ENCODE measurements around the gene GNAI2. TPM values are rescaled to one million over a fixed set of nuclear protein-coding genes. Genes with fewer than 3 reads are reported as not detected.

Gene GNAI2
- total RNA-seq (100 to 1,000 TPM; 112 to 270 (median 146) TPM), polyA plus RNA-seq (100 to 1,000 TPM; 107 to 171 TPM)
- long read RNA-seq, donor 1, transcript GNAI2-202 (9 exons, 2,464 nt), result major isoform, 122 of 155 reads
- long read RNA-seq, donor 1, partial matches to known transcripts, result 7 of 155 reads
- long read RNA-seq, donor 1, other reads (novel, unspliced or antisense), result 24 of 155 reads
- long read RNA-seq, donor 2, transcript GNAI2-202 (9 exons, 2,464 nt), result major isoform, 96 of 134 reads
- long read RNA-seq, donor 2, partial matches to known transcripts, result 14 of 134 reads
- long read RNA-seq, donor 2, other reads (novel, unspliced or antisense), result 24 of 134 reads
- long read RNA-seq, donor 3, transcript GNAI2-202 (9 exons, 2,464 nt), result major isoform, 7 of 18 reads
- long read RNA-seq, donor 3, partial matches to known transcripts, result 3 of 18 reads
- long read RNA-seq, donor 3, other reads (novel, unspliced or antisense), result 4 of 18 reads

GRCh38 chr3:50235716-50236483 is at the start of gene GNAI2:
GNAI2 (plus strand) TSS chr3:50236204; CDS start chr3:50236336, 132 bp downstream.
- H3K27me3 ChIP-seq, result no peaks in the 10 kb centered on the region
- peak; percentile 98 to 99 for DNase-seq
- ATAC-seq, result peak; percentile 91 to 95 (median 92)
- no peak for TF ChIP-seq CTCF (IDR thresholded peaks at IDR 0.05)
- intact Hi-C loops (cut with DNase I), result loop anchor here in 1 of 10 donors (5.0 kb wide), 1 partner anchor 86 kb away; the partner anchor contains the start of gene HYAL2
- H3K9me3 ChIP-seq, result no peaks in the 10 kb centered on the region
- H3K4me3 ChIP-seq, result peak within 1 kb of the TSS; percentile 67 to 98 (median 90)
- H3K4me1 ChIP-seq, result peaks cover 20 to 51% (median 40%) of the 10 kb centered on the region in 9 donors
- H3K27ac ChIP-seq, result peak within 1 kb of the TSS; percentile 86 to 100 (median 94)
- H3K36me3 ChIP-seq, result peaks cover 0 to 22% (median 0%) of the 10 kb centered on the region in 9 donors
- WGBS, 2 donors, result 1% methylated on average over 68 to 75 of the region's 75 CpGs

GRCh38 chr3:50187750-50188149 is 48.3 kb upstream of the GNAI2 start:
- no peak for ATAC-seq
- intact Hi-C loops (cut with DNase I), result loop anchor here in 8 of 10 donors (2.0 to 5.0 kb wide), 5 partner anchors 33 to 67 kb away; partner anchors contain the start of gene SEMA3F (in 2 of the 8)
- no peak for TF ChIP-seq CTCF (IDR thresholded peaks at IDR 0.05)
- Histone ChIP-seq H3K4me3 (no peak overlapping the region), H3K4me1 (peaks cover 0 to 8% (median 2%) of the 10 kb centered on the region in 9 donors), H3K36me3 (peaks cover 0 to 43% (median 3%) of the 10 kb centered on the region in 9 donors), H3K27ac (no peak overlapping the region), H3K27me3 (peaks cover under 1 to 7% (median 2%) of the 10 kb centered on the region in 7 donors), H3K9me3 (no peaks in the 10 kb centered on the region)
- WGBS, 2 donors, result 93 to 95% methylated on average over 17 to 19 of the region's 19 CpGs
- no peak for DNase-seq

GRCh38 chr3:50189274-50189673 is 46.7 kb upstream of the GNAI2 start:
- peak; percentile 61 to 85 (median 77) for TF ChIP-seq CTCF (IDR thresholded peaks at IDR 0.05)
- peak; percentile 75 to 87 (median 80) for ATAC-seq
- DNase-seq, result peak; percentile 64 to 74
- 12 to 15% methylated on average over 5 of the region's 5 CpGs for WGBS, 2 donors
- H3K4me1 ChIP-seq, result peaks cover 0 to 23% (median 15%) of the 10 kb centered on the region in 9 donors
- H3K9me3 ChIP-seq, result no peaks in the 10 kb centered on the region
- peaks cover 0 to 30% (median 0%) of the 10 kb centered on the region in 9 donors for H3K36me3 ChIP-seq
- intact Hi-C loops (cut with DNase I), result loop anchor here (1.0 to 5.0 kb wide), 7 partner anchors 34 to 68 kb away; partner anchors contain the start of gene SEMA3F (in 3 of the 10)
- H3K27me3 ChIP-seq, result peaks cover 15 to 22% (median 17%) of the 10 kb centered on the region in 7 donors
- no peak overlapping the region for H3K4me3 ChIP-seq
- H3K27ac ChIP-seq, result no peak overlapping the region

- peaks cover 0 to 28% (median 21%) of the 10 kb centered on the region in 9 donors for H3K4me1 ChIP-seq
- no peak for ATAC-seq
- whole genome bisulfite sequencing, 2 donors, result 89 to 93% methylated on average over 7 of the region's 7 CpGs
- H3K9me3 ChIP-seq, result no peaks in the 10 kb centered on the region
- H3K27me3 ChIP-seq, result peaks cover 17 to 30% (median 24%) of the 10 kb centered on the region in 7 donors
- intact Hi-C loops (cut with DNase I), result loop anchor here (1.0 to 5.0 kb wide), 9 partner anchors 35 to 82 kb away; partner anchors contain the start of gene SEMA3F (in 3 of the 10)
- H3K4me3 ChIP-seq, result no peak overlapping the region
- H3K27ac ChIP-seq, result no peak overlapping the region
- peaks cover 0 to 23% (median 0%) of the 10 kb centered on the region in 9 donors for H3K36me3 ChIP-seq
- no peak for DNase-seq
- no peak for TF ChIP-seq CTCF (IDR thresholded peaks at IDR 0.05)
Observed at GRCh38 chr3:50189989-50190388, 46.0 kb upstream of the GNAI2 start.

All from heart right ventricle (tissue), 16 donors.